ENCODE measurements around the gene CIRBP.
"Not testable (repeated sequence)": the region's sequence is repeated elsewhere in the genome, so short reads cannot be mapped to it uniquely, and the experiment has no call there.

Gene CIRBP

GRCh38 chr19:1294688-1295087 is 25.6 kb downstream of the CIRBP start:
- no peak for FAIRE-seq

- FAIRE-seq = no peak
Observed at GRCh38 chr19:1295169-1296012, 26.3 kb downstream of the CIRBP start.

DNA sequence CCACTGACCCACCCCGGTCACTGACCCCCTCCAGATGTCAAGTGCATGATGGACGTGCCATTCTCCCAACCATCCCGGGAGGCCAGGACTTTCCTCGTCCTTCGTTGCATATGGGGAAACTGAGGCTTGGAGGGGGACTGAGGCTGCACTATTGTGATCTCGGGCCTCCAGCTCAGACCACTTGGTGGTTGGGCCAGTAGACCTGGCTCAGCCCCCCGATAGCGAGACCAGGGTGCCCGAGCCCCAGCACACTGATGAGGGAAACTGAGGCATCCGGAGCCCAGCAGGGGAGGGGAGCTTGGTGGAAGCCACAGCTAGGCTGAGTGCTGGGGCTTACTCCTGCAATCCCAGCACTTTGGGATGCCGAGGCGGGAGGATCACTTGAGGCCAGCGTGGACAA is 26.9 kb downstream of the CIRBP start:
- no peak for FAIRE-seq

DNA sequence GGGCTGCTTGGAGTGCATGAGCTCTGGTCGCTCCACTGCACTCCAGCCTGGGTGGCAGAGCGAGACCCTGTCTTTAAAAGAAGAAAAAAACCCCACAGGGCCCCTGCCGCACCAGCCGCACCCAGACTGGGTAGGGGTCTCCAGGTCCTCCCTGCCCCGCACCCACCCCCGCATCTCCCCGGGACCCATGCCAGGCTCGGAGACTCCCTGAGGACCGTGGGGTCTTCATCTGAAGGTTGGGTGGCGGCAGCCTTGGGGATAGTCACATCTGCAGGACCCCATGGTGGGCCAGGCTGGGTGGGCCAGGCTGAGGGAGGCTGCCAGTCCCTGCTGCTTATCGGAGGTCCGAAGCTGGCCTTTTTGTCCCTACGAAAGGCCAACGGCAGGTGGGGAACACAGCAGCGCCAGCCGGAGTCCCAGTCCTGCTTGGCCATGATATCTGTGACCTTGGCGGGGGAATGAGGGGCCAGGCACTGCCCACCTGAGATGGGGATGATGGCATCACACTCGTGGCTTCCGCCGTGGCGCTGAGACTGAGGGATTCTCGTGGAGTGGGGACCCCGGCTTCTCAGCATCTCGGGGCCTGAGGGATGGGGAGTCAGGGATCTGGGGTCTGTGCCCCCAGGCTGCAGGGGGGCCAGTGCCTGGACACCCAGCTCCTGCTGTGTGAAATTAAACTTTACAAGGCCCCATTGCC is 27.6 kb downstream of the CIRBP start:
- no peak for FAIRE-seq

DNA sequence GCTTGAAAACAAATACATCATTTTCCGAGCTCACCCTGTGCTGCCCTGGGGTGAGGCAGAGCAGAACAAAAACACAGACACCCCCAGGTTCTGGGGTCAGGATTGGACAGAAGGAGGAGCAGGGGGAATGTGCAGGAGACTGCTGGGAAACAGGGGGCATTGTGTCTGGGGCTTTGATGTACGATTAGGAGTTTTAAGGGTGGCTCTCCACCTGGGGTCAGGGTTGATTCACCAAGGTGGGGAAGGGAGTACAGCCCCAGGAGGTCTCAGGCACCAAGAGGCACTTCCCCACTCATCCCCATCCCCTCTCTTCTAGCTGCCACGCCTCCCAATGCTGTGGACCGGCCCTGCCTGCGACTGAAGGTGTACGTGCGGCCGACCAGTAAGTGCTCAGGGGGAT is 29.1 kb downstream of the CIRBP start:
- FAIRE-seq = no peak

- no peak for FAIRE-seq
Observed at GRCh38 chr19:1299801-1300200, 30.7 kb downstream of the CIRBP start.

DNA sequence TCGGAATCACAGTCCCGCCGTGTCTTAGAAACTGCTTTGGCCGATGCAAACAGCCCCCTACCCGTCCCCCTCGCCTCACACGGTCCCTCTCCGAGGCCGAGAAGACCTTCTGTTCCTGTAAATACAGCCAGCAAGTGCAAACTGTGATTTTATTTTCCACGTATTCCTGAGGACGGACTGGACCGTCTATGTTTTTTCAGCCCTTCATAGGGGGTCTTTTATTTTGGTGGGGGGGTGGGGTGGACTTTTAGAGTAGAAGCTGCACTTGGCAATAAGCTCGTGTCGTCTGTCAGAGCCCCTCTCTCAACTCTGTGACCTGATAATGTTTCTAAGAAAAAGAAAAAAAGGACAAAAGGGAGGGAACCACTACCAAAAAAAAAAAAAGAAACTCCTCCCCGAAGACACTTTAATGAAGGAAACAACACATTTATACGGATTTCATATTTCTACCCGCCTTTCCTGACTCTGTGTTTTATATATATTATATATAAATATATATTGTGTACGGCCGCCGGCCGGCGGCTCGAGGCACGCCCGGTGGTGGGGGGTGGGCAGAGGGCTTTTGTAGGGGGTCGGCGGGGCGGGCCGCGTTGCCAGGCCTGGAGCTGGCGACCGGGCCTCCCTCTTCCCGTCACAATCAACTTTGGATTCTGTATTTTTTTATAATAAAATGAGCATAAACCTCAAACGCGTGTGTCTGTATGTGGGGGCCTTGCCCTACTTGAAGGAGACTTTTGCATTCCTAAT is 31.8 kb downstream of the CIRBP start:
- FAIRE-seq = no peak

- no peak for FAIRE-seq
Observed at GRCh38 chr19:1302533-1303239, 33.6 kb downstream of the CIRBP start.

DNA sequence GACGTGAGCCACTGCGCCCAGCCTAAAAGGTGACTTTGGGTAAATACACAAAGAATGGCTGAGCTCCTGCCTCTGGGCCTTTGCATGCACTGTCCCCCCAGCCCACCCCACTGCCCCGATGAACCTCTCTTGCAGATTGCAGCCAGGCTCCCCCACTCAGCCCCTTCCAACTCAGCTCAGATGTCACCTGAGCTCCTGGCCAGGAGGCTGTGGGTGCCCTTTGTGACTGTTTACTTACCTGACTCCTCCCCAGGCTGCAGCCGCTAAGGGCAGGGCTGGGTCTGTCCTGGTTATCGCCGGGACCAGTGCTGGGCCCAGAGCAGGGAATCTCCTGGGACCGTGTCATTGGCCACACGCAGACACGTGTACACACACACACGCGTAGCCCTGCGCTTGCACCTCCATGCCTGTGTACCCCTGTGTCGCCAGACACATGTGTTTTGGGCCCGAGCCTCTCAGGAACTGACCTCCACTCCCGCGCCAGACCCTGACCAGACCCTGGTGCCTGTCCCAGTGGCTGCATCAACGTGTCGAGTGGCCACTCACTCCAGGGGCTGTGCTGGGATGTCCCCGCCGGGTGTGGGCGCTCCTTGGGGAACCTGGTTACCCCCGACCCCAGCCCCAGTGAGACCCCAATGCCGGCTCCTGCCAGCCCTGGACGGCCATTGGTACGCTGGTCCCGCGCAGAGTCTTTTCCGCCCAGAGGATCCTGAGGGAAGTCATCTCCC is 35.2 kb downstream of the CIRBP start:
- no peak for FAIRE-seq

GRCh38 chr19:1305354-1305753 is 36.2 kb downstream of the CIRBP start:
- not testable (repeated sequence) for FAIRE-seq

DNA sequence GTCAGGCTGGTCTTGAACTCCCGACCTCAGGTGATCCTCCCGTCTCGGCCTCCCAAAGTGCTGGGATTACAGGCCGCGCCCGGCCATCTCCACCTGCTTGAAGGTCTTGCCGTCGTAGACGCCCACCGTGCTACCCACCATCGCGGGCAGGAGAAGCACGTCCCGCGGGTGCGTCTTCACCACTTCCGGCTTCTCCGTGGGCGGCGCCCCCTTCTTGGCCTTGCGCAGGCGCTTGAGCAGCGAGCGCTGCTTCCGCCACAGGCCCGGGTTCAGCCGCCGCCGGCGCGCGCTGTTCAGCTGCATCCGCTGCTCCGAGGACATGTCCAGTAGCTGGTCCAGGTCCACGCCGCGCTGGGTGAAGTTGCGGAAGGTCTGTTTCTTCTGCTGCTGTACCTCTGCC is 38.2 kb downstream of the CIRBP start:
- FAIRE-seq = no peak

GRCh38 chr19:1307755-1308303 is 38.7 kb downstream of the CIRBP start:
- FAIRE-seq = no peak

- FAIRE-seq = no peak
Observed at GRCh38 chr19:1308718-1309117, 39.6 kb downstream of the CIRBP start.

GRCh38 chr19:1309977-1310852 is 41.1 kb downstream of the CIRBP start:
- FAIRE-seq = no peak

DNA sequence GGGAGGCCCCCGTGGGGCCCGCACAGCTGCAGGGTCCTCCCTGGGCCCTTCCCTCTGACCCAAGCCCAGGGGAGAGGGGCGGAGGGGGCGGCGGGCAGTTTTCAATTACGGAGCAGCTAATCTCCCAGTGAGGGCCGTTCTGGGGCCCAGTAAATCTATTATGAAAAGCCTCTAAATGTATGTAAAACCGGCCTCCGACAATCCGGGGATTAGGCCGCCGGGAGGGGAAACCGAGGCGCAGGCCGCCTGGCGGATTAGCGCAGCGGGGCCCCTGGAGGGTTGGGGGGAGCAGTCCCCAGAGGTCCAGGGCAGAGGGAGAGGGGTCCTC is 41.7 kb downstream of the CIRBP start:
- no peak for FAIRE-seq

DNA sequence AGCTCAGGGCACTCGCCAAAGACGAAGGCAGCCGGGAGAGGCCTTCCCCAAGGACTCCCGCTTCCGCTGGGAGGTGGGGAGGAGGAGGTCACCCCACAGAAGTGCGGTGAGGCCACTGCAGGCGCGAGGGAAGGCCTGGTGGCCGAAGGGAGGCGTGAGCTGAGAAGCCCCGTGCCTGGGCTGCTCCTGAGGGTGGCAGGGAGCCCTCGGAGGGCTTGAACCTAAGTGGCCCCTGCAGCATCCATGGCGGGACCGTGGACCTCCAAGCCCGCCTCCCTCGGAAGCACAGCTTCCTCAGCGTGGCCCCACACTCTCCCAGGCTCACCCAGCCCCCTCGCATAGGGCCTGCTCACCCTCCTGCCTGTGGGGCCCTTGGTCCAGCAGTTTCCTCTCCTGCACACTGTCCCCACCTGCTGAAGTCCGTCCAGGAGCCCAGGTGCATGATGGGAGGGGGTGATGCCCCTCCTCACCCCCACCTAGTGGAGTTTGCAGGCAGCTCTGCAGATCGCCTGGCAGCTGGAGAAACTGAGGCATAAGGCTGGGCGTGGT is 42.5 kb downstream of the CIRBP start:
- no peak for FAIRE-seq

- FAIRE-seq = no peak
Observed at GRCh38 chr19:1312767-1313694, 43.9 kb downstream of the CIRBP start.

DNA sequence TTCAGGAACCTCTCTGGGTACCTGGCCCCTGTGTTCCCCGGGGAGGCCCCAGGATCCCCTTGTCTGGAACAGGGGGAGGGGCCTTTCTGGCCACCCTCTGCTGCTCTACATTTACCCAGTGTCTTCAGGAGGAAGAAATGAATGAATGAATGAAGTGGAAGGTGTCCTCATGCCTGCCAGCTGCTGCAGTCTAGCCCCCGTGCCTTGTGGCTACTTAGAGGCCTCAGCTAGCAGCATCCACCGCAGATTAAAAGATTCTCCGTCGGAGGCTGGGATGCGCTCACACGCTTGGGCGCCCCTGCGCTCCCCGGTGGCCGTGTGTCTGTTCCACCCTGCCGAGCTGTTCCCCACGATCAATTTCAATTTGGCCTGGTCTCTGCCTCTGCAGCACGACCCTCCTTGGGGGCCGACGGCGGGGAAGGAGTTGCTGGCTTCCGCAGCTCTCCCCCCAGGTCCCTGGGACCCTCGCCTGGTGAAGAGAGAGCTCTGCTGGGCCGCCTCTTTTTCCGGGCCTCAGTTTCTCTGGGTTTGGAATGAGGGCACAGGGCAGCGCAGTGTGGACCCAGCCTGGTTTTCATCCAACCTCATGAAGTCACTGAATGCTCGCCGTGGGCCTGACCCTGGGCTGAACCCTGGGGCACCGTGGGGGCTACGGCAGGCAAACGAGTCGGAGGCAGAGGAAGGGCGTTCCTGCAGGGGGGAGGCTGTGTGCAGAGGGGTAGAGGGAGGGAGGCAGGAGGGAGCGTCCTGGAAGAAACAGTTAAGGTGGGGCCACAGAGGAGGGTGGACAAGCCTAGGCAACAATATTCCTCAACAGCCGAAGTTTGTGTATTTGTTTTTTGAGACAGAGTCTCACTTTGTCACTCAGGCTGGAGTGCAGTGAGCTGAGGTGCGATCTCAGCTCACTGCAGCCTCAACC is 44.8 kb downstream of the CIRBP start:
- FAIRE-seq = no peak

Data from TTC549 (cell line).